OCI-LY1 (cell line): ENCODE measurements around the gene CRAMP1.

ENCODE experiments used
- H2AFZ ChIP-seq: fragments of 200-600 bp; sonication (generic), shearing (Covaris generic); 2 replicates; pipeline ENCODE4 v1.6.0; 2014; ENCODE audit warnings: antibody characterized with exemption, mild to moderate bottlenecking, low read length
- H3F3A ChIP-seq: fragments of 200-600 bp; sonication (generic), shearing (Covaris generic); 2 replicates; pipeline ENCODE4 v1.6.0; 2014; ENCODE audit warnings: mild to moderate bottlenecking, antibody characterized with exemption, low read length, moderate library complexity; ENCODE audit not compliant: insufficient read depth
- H3K27ac ChIP-seq: fragments of 200-600 bp; sonication (generic); 2 replicates; pipeline ENCODE4 v1.5.1; 2014; ENCODE audit warnings: low read length, mixed run types, mild to moderate bottlenecking, low read depth; ENCODE audit not compliant: poor library complexity, severe bottlenecking
- H3K27me3 ChIP-seq: fragments of 200-600 bp; sonication (generic); 2 replicates; pipeline ENCODE4 v1.6.0; 2014; ENCODE audit warnings: antibody characterized with exemption, mild to moderate bottlenecking, low read length, moderate library complexity; ENCODE audit not compliant: insufficient read depth
- H3K36me3 ChIP-seq: fragments of 200-600 bp; sonication (generic); 2 replicates; pipeline ENCODE4 v1.6.1; 2014; ENCODE audit warnings: mild to moderate bottlenecking, antibody characterized with exemption, low read length, moderate library complexity, mixed read lengths; ENCODE audit not compliant: insufficient read depth
- H3K4me1 ChIP-seq: fragments of 200-600 bp; sonication (generic); 2 replicates; pipeline ENCODE4 v1.5.1; 2014; ENCODE audit warnings: mild to moderate bottlenecking, low read length, moderate library complexity; ENCODE audit not compliant: insufficient read depth, severe bottlenecking
- H3K4me2 ChIP-seq: fragments of 200-600 bp; sonication (generic), shearing (Covaris generic); 2 replicates; pipeline ENCODE4 v1.6.1; 2014; ENCODE audit warnings: low read length
- H3K4me3 ChIP-seq: fragments of 200-600 bp; sonication (generic); 2 replicates; pipeline ENCODE4 v1.5.1; 2014; ENCODE audit warnings: low read length, low read depth, mild to moderate bottlenecking, mixed read lengths; ENCODE audit not compliant: poor library complexity, severe bottlenecking
- H3K79me2 ChIP-seq: fragments of 200-600 bp; shearing (Covaris generic); 2 replicates; pipeline ENCODE4 v1.6.1; 2016; ENCODE audit warnings: mixed run types, low read length, mixed read lengths; ENCODE audit not compliant: insufficient read depth
- H3K9ac ChIP-seq: fragments of 200-600 bp; sonication (generic), shearing (Covaris generic); 2 replicates; pipeline ENCODE4 v1.6.1; 2014; ENCODE audit warnings: mild to moderate bottlenecking, low read length, mixed read lengths
- H3K9me2 ChIP-seq: fragments of 200-600 bp; sonication (generic), shearing (Covaris generic); 2 replicates; pipeline ENCODE4 v1.6.1; 2014; ENCODE audit warnings: low read depth, mild to moderate bottlenecking, low read length, mixed read lengths
- H3K9me3 ChIP-seq: fragments of 200-600 bp; shearing (Covaris generic); 2 replicates; pipeline ENCODE4 v1.6.1; 2014; ENCODE audit warnings: low read length, mixed read lengths
- H4K20me1 ChIP-seq: fragments of 200-600 bp; sonication (generic), shearing (Covaris generic); 2 replicates; pipeline ENCODE4 v1.6.0; 2016; ENCODE audit warnings: mild to moderate bottlenecking, low read length; ENCODE audit not compliant: insufficient read depth
- CTCF ChIP-seq: fragments of 200-600 bp; sonication (generic), shearing (Covaris generic); IDR thresholded peaks from 2 replicates; pipeline ENCODE4 v1.5.1; 2017; ENCODE audit warnings: mild to moderate bottlenecking, antibody characterized with exemption, low read length, moderate library complexity, mixed read lengths
- EZH2 ChIP-seq: fragments of 200-600 bp; sonication (generic), shearing (Covaris generic); IDR thresholded peaks from 2 replicates; pipeline ENCODE4 v1.8.0; 2017; ENCODE audit warnings: borderline replicate concordance, mixed run types, mild to moderate bottlenecking, antibody characterized with exemption, low read length, moderate library complexity, mixed read lengths

The CRAMP1 gene

GRCh38 chr16:1667916-1668315 is 55.8 kb downstream of the CRAMP1 start:
- Histone ChIP-seq H3K4me1 (no peaks in the 10 kb centered on the region), H3K27ac (no peak overlapping the region), H2AFZ (no peak overlapping the region), H3K79me2 (no peaks in the 10 kb centered on the region), H3K9ac (no peak overlapping the region), H3K27me3 (no peaks in the 10 kb centered on the region), H4K20me1 (no peaks in the 10 kb centered on the region), H3F3A (no peaks in the 10 kb centered on the region), H3K4me2 (no peak overlapping the region), H3K9me2 (no peaks in the 10 kb centered on the region), H3K9me3 (no peaks in the 10 kb centered on the region), H3K36me3 (peaks cover 98% of the 10 kb centered on the region), H3K4me3 (no peak overlapping the region)
- TF ChIP-seq CTCF (no peak), EZH2 (no peak)

- Histone ChIP-seq H3K4me2 (no peak overlapping the region), H2AFZ (no peak overlapping the region), H3K27ac (no peak overlapping the region), H3K4me1 (no peaks in the 10 kb centered on the region), H4K20me1 (no peaks in the 10 kb centered on the region), H3K27me3 (no peaks in the 10 kb centered on the region), H3K9ac (no peak overlapping the region), H3K79me2 (no peaks in the 10 kb centered on the region), H3K4me3 (no peak overlapping the region), H3K36me3 (peaks cover 98% of the 10 kb centered on the region), H3K9me3 (no peaks in the 10 kb centered on the region), H3K9me2 (no peaks in the 10 kb centered on the region), H3F3A (no peaks in the 10 kb centered on the region)
- no peak for TF ChIP-seq EZH2
- TF ChIP-seq CTCF: no peak
Measured at GRCh38 chr16:1668612-1669319, 56.6 kb downstream of the CRAMP1 start.

- Histone ChIP-seq H3K4me3 (no peak overlapping the region), H3K27me3 (no peaks in the 10 kb centered on the region), H3K27ac (no peak overlapping the region), H3K4me2 (no peak overlapping the region), H4K20me1 (no peaks in the 10 kb centered on the region), H3F3A (no peaks in the 10 kb centered on the region), H3K9ac (no peak overlapping the region), H3K36me3 (peaks cover 100% of the 10 kb centered on the region), H3K9me3 (no peaks in the 10 kb centered on the region), H3K79me2 (no peaks in the 10 kb centered on the region), H3K9me2 (no peaks in the 10 kb centered on the region), H3K4me1 (no peaks in the 10 kb centered on the region), H2AFZ (no peak overlapping the region)
- TF ChIP-seq EZH2: no peak
- TF ChIP-seq CTCF: no peak
Measured at GRCh38 chr16:1669698-1670097, 57.5 kb downstream of the CRAMP1 start.
